Mesenchymal stem cell (in vitro differentiated cells and primary cell): ENCODE data around the gene LRRC56.

ENCODE experiments used
- DNase-seq: peaks from one replicate; pipeline ENCODE4 v3.0.0-alpha.2; 2013
- H2AFZ ChIP-seq: one replicate; pipeline ENCODE4 v1.6.1; 2013; ENCODE audit warnings: low read depth, mild to moderate bottlenecking, control low read depth, inconsistent platforms, low read length, moderate library complexity
- H2AK5ac ChIP-seq: 2 replicates; pipeline ENCODE4 v1.6.1; 2013; ENCODE audit warnings: low read length, moderate library complexity, mild to moderate bottlenecking, inconsistent platforms; ENCODE audit not compliant: severe bottlenecking
- H2BK120ac ChIP-seq: one replicate; pipeline ENCODE4 v1.6.1; 2013; ENCODE audit warnings: low read depth, mild to moderate bottlenecking, inconsistent platforms, low read length, moderate library complexity
- H2BK12ac ChIP-seq, 2 experiments: one replicate each; pipeline ENCODE4 v1.6.1; 2013; ENCODE audit warnings: inconsistent platforms in 2 of 2, low read length in 2 of 2, mild to moderate bottlenecking in 2 of 2, moderate library complexity in 2 of 2, control low read depth in 1 of 2
- H2BK15ac ChIP-seq: one replicate; pipeline ENCODE4 v1.6.1; 2013; ENCODE audit warnings: mild to moderate bottlenecking, low read depth, inconsistent platforms; ENCODE audit not compliant: poor library complexity, severe bottlenecking
- H2BK5ac ChIP-seq: 2 replicates; pipeline ENCODE4 v1.6.1; 2013; ENCODE audit warnings: low read depth, mild to moderate bottlenecking, low read length, control low read depth, inconsistent platforms; ENCODE audit not compliant: poor library complexity, severe bottlenecking
- H3K14ac ChIP-seq, 2 experiments: one replicate each; pipeline ENCODE4 v1.6.1; 2013; ENCODE audit warnings: inconsistent platforms in 2 of 2, low read length in 2 of 2, control low read depth in 1 of 2, mild to moderate bottlenecking in 1 of 2, moderate library complexity in 1 of 2
- H3K18ac ChIP-seq, 2 experiments: one replicate each; pipeline ENCODE4 v1.6.1; 2013; ENCODE audit warnings: inconsistent platforms in 2 of 2, low read length in 2 of 2, control low read depth in 1 of 2, low read depth in 1 of 2, mild to moderate bottlenecking in 1 of 2
- H3K23ac ChIP-seq, 2 experiments: one replicate each; pipeline ENCODE4 v1.6.1; 2013; ENCODE audit warnings: inconsistent platforms in 2 of 2, low read length in 2 of 2, mild to moderate bottlenecking in 2 of 2, moderate library complexity in 2 of 2, control low read depth in 1 of 2
- H3K27ac ChIP-seq: 2 replicates; pipeline ENCODE4 v1.5.1; 2013; ENCODE audit warnings: mild to moderate bottlenecking, moderate library complexity, low read length, control low read depth, inconsistent platforms; ENCODE audit not compliant: poor library complexity, severe bottlenecking
- H3K27me3 ChIP-seq, 2 experiments: 2 replicates each; pipeline versions ENCODE4 v1.6.1 to v1.7.0; 2013; ENCODE audit warnings: low read length in 2 of 2, mild to moderate bottlenecking in 2 of 2, moderate library complexity in 2 of 2, control low read depth in 1 of 2, inconsistent platforms in 1 of 2; ENCODE audit not compliant: control insufficient read depth in 1 of 2, insufficient read depth in 1 of 2
- H3K36me3 ChIP-seq, 2 experiments: 2 replicates each; pipeline versions ENCODE4 v1.6.1 to v1.7.0; 2013; ENCODE audit warnings: low read length in 2 of 2, control low read depth in 1 of 2, inconsistent platforms in 1 of 2, low read depth in 1 of 2, mild to moderate bottlenecking in 1 of 2; ENCODE audit not compliant: insufficient read depth in 2 of 2, control insufficient read depth in 1 of 2
- H3K4ac ChIP-seq, 2 experiments: one replicate each; pipeline ENCODE4 v1.6.1; 2013; ENCODE audit warnings: inconsistent platforms in 2 of 2, low read length in 2 of 2, mild to moderate bottlenecking in 2 of 2, moderate library complexity in 2 of 2, control low read depth in 1 of 2, low read depth in 1 of 2
- H3K4me1 ChIP-seq: 2 replicates; pipeline ENCODE4 v1.6.1; 2013; ENCODE audit warnings: low read depth, low read length, control low read depth; ENCODE audit not compliant: control insufficient read depth, insufficient read depth
- H3K4me2 ChIP-seq: 2 replicates; pipeline ENCODE4 v1.6.1; 2013; ENCODE audit warnings: low read length, mild to moderate bottlenecking, inconsistent platforms; ENCODE audit not compliant: poor library complexity, severe bottlenecking
- H3K4me3 ChIP-seq, 2 experiments: 2 replicates each; pipeline versions ENCODE4 v1.5.1 to v1.7.0; 2013; ENCODE audit warnings: low read length in 2 of 2, mild to moderate bottlenecking in 2 of 2, control low read depth in 1 of 2, low read depth in 1 of 2; ENCODE audit not compliant: insufficient read depth in 1 of 2
- H3K79me1 ChIP-seq: replicated peaks from 2 replicates; pipeline ENCODE4 v1.6.1; 2013; ENCODE audit warnings: mild to moderate bottlenecking, control low read depth, low read length, inconsistent platforms; ENCODE audit not compliant: poor library complexity, severe bottlenecking
- H3K9ac ChIP-seq: 2 replicates; pipeline ENCODE4 v1.7.0; 2013; ENCODE audit warnings: mild to moderate bottlenecking, low read length, moderate library complexity
- H3K9me3 ChIP-seq: 2 replicates; pipeline ENCODE4 v1.7.0; 2013; ENCODE audit warnings: mild to moderate bottlenecking, low read length; ENCODE audit not compliant: control insufficient read depth
- H4K8ac ChIP-seq: one replicate; pipeline ENCODE4 v1.6.1; 2013; ENCODE audit warnings: inconsistent platforms, mild to moderate bottlenecking, low read length, moderate library complexity
- H4K91ac ChIP-seq: one replicate; pipeline ENCODE4 v1.6.1; 2013; ENCODE audit warnings: mild to moderate bottlenecking, low read length, inconsistent platforms
- WGBS: methylation state at CpG from one replicate; pipeline ENCODE4 v1.1.7; 2013; ENCODE audit warnings: mixed read lengths; 5-methylcytosine and 5-hydroxymethylcytosine counted together

Gene LRRC56

GRCh38 chr11:560305-561147, 23.2 kb downstream of the LRRC56 start, which contains the start of the genes LMNTD2 and RASSF7:
TSS of gene LMNTD2 (minus strand) at chr11:560738. CDS start at chr11:560716, 22 bp downstream.
TSS of gene RASSF7 (plus strand) at chr11:560970. CDS start at chr11:561769, 799 bp downstream.
- Histone ChIP-seq H3K79me1 (peaks cover 20% of the 10 kb centered on the region), H3K14ac (peak within 1 kb of the TSS in 1 of 2 experiments; percentile 66), H2BK5ac (peak within 1 kb of the TSS; percentile 92), H2AK5ac (peak within 1 kb of the TSS; percentile 85), H3K9ac (no peak within 1 kb of the TSS), H2AFZ (peak within 1 kb of the TSS; percentile 88), H3K9me3 (no peaks in the 10 kb centered on the region), H2BK12ac (no peak within 1 kb of the TSS), H3K23ac (peak within 1 kb of the TSS in 1 of 2 experiments; percentile 86), H3K4me3 (peak within 1 kb of the TSS; percentile 71 to 87), H3K4ac (peak within 1 kb of the TSS in 1 of 2 experiments; percentile 40), H4K8ac (peak within 1 kb of the TSS; percentile 73), H3K4me1 (peaks cover 41% of the 10 kb centered on the region), H2BK15ac (peak within 1 kb of the TSS; percentile 33), H3K4me2 (peak within 1 kb of the TSS; percentile 96), H3K36me3 (peaks cover 0 to 30% of the 10 kb centered on the region in 2 experiments), H3K27me3 (peaks cover 12 to 69% of the 10 kb centered on the region in 2 experiments), H2BK120ac (peak within 1 kb of the TSS; percentile 39), H3K18ac (peak within 1 kb of the TSS; percentile 68 to 83), H4K91ac (no peak within 1 kb of the TSS), H3K27ac (peak within 1 kb of the TSS; percentile 27)
- 2% methylated on average over 76 of the region's 95 CpGs for WGBS
- peak; percentile 82 for DNase-seq

GRCh38 chr11:561148-562003, 24.0 kb downstream of the LRRC56 start:
- H3K4me2 ChIP-seq: peak overlapping the region; percentile 70
- H3K9me3 ChIP-seq: no peaks in the 10 kb centered on the region
- no peak overlapping the region for H2BK15ac ChIP-seq
- no peak for DNase-seq
- peak overlapping the region in 1 of 2 experiments; percentile 66 for H3K14ac ChIP-seq
- H3K4ac ChIP-seq: no peak overlapping the region
- H2AFZ ChIP-seq: peak overlapping the region; percentile 72
- peak overlapping the region; percentile 27 for H3K27ac ChIP-seq
- WGBS: 11% methylated on average over 55 of the region's 67 CpGs
- H2BK5ac ChIP-seq: peak overlapping the region; percentile 92
- H2AK5ac ChIP-seq: peak overlapping the region; percentile 85
- peaks cover 42% of the 10 kb centered on the region for H3K4me1 ChIP-seq
- H3K9ac ChIP-seq: no peak overlapping the region
- H4K8ac ChIP-seq: no peak overlapping the region
- no peak overlapping the region for H3K23ac ChIP-seq
- H4K91ac ChIP-seq: no peak overlapping the region
- peak overlapping the region; percentile 36 for H2BK120ac ChIP-seq
- no peak overlapping the region for H2BK12ac ChIP-seq
- peaks cover 20% of the 10 kb centered on the region for H3K79me1 ChIP-seq
- no peak overlapping the region for H3K18ac ChIP-seq
- peaks cover 8 to 64% of the 10 kb centered on the region in 2 experiments for H3K27me3 ChIP-seq
- H3K4me3 ChIP-seq: peak overlapping the region; percentile 71 to 87
- H3K36me3 ChIP-seq: peaks cover 0 to 35% of the 10 kb centered on the region in 2 experiments

GRCh38 chr11:562046-562645, 24.8 kb downstream of the LRRC56 start:
- no peak overlapping the region for H4K91ac ChIP-seq
- peak overlapping the region in 1 of 2 experiments; percentile 87 for H3K4me3 ChIP-seq
- DNase-seq: no peak
- no peak overlapping the region for H3K9ac ChIP-seq
- no peak overlapping the region for H2BK5ac ChIP-seq
- H4K8ac ChIP-seq: no peak overlapping the region
- no peak overlapping the region for H2BK12ac ChIP-seq
- H2AK5ac ChIP-seq: peak overlapping the region; percentile 85
- H2AFZ ChIP-seq: no peak overlapping the region
- peaks cover 45% of the 10 kb centered on the region for H3K4me1 ChIP-seq
- no peak overlapping the region for H3K4ac ChIP-seq
- H3K79me1 ChIP-seq: peaks cover 22% of the 10 kb centered on the region
- no peak overlapping the region for H2BK120ac ChIP-seq
- peaks cover 0 to 38% of the 10 kb centered on the region in 2 experiments for H3K36me3 ChIP-seq
- no peak overlapping the region for H3K27ac ChIP-seq
- WGBS: 96% methylated on average over 29 of the region's 29 CpGs
- H3K23ac ChIP-seq: no peak overlapping the region
- no peak overlapping the region for H3K14ac ChIP-seq
- H2BK15ac ChIP-seq: no peak overlapping the region
- no peaks in the 10 kb centered on the region for H3K9me3 ChIP-seq
- peak overlapping the region; percentile 70 for H3K4me2 ChIP-seq
- no peak overlapping the region for H3K18ac ChIP-seq
- H3K27me3 ChIP-seq: peaks cover 3 to 56% of the 10 kb centered on the region in 2 experiments
